T-cell (primary cell): ENCODE data around the gene NUFIP2. TPM values are rescaled to one million over a fixed set of nuclear protein-coding genes. Genes with fewer than 3 reads are reported as not detected.

ENCODE experiments used
- total RNA-seq, 35 experiments: library from RNA in 6 of 35; stranded (reverse) in 6 of 35; fragments of 120-200 nt in 1 of 35; gene quantifications; one replicate each; pipeline versions ENCODE4 v1.2.1 to v1.2.4 and lab custom pipeline; 2013 to 2026

Gene NUFIP2
- total RNA-seq, 5 donors from 2014 or later (not counting 1 experiment from before 2014, with no cell fraction given), result 60.7 to 76.2 (median 66.4) TPM

Other genes with a start within 250 kb of the NUFIP2 start
- gene MYO18A, start 113.8 kb downstream of the NUFIP2 start, total RNA-seq, result 100 to 1,000 TPM; 119 to 151 (median 145) TPM
- gene CRYBA1, start 47.3 kb downstream of the NUFIP2 start, total RNA-seq, result not detected
- gene TAOK1, start 96.2 kb upstream of the NUFIP2 start, total RNA-seq, result 10 to 100 TPM; 57.7 to 63.4 (median 61.7) TPM